T-helper 2 cell treated with Interferon-gamma antibody and Interleukin-4, amounts not matched to agents 5 μg/mL and 100 μg/mL, for 36 hours (primary cell): ENCODE results near the gene CDH23.

Source experiments
- DNase-seq: peaks from one replicate; pipeline ENCODE4 v3.0.0; 2021; ENCODE audit warnings: low spot score
- H3K27ac Mint-ChIP-seq: one replicate; pipeline ENCODE4 v1.8.0; 2021; ENCODE audit warnings: mild to moderate bottlenecking, mixed read lengths
- H3K27me3 Mint-ChIP-seq: one replicate; pipeline ENCODE4 v1.8.0; 2021; ENCODE audit warnings: low read depth, mixed read lengths
- H3K36me3 Mint-ChIP-seq: one replicate; pipeline ENCODE4 v1.8.0; 2021; ENCODE audit warnings: low read depth, mixed read lengths
- H3K4me1 Mint-ChIP-seq: one replicate; pipeline ENCODE4 v1.8.0; 2021; ENCODE audit warnings: low read depth, mixed read lengths
- H3K4me3 Mint-ChIP-seq: one replicate; pipeline ENCODE4 v1.8.0; 2022; ENCODE audit warnings: mild to moderate bottlenecking, moderate library complexity, mixed read lengths
- H3K9me3 Mint-ChIP-seq: one replicate; pipeline ENCODE4 v1.8.0; 2021; ENCODE audit warnings: mixed read lengths

The CDH23 gene

GRCh38 chr10:71429929-71430328 lies 33.2 kb downstream of the CDH23 start:
- H3K4me3 Mint-ChIP-seq, result no peak overlapping the region
- H3K27ac Mint-ChIP-seq, result no peak overlapping the region
- H3K4me1 Mint-ChIP-seq, result no peaks in the 10 kb centered on the region
- H3K27me3 Mint-ChIP-seq, result peaks cover 4% of the 10 kb centered on the region
- DNase-seq, result no peak
- H3K9me3 Mint-ChIP-seq, result no peaks in the 10 kb centered on the region
- H3K36me3 Mint-ChIP-seq, result no peaks in the 10 kb centered on the region

GRCh38 chr10:71431239-71432100 lies 34.8 kb downstream of the CDH23 start:
- Mint-ChIP-seq H3K27ac (no peak overlapping the region), H3K4me1 (no peaks in the 10 kb centered on the region), H3K27me3 (no peaks in the 10 kb centered on the region), H3K9me3 (no peaks in the 10 kb centered on the region), H3K4me3 (no peak overlapping the region), H3K36me3 (no peaks in the 10 kb centered on the region)
- no peak for DNase-seq

- no peak overlapping the region for H3K27ac Mint-ChIP-seq
- H3K4me1 Mint-ChIP-seq, result no peaks in the 10 kb centered on the region
- no peak overlapping the region for H3K4me3 Mint-ChIP-seq
- H3K36me3 Mint-ChIP-seq, result no peaks in the 10 kb centered on the region
- no peaks in the 10 kb centered on the region for H3K27me3 Mint-ChIP-seq
- no peaks in the 10 kb centered on the region for H3K9me3 Mint-ChIP-seq
- no peak for DNase-seq
These were observed 35.6 kb downstream of the CDH23 start for GRCh38 chr10:71432101-71432905.

DNA sequence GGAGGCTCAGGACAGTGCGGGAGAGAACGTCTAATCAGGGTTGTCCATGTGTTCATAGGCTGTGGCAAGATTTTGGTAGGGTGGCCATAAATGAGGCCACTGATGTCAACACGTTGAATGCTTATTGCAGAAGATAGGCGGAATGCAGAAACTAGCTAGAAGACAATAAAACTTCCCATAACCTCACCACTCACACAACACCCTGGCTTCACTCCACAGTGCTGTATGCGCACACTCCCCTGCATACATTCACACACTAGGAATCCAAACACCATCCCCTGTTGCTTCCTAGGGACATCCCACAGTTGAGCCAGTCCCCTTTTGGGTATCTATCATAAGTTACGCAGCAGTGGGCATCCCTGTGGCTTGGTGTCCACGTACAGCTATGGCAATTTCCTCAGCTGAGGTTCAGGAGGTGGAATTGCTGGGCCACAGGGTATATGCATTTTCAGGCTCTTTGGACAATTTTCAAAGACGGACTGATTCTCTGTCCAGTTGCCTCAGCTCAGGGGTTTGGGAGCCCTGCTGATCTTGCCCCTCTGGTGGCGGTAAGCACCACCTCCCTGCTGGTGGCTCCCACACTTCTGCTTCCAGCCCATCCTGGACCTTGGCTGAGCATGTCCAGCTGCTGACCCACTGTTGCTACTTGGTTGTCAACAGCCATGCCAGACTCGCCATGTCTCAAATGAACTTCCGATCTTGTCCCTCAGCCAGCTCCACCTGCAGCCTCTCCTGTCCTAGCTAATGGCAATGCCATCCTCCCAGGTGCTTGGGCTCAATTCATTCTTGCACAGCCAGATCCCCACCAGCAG lies 36.4 kb downstream of the CDH23 start:
- Mint-ChIP-seq H3K36me3 (no peaks in the 10 kb centered on the region), H3K4me3 (no peak overlapping the region), H3K4me1 (no peaks in the 10 kb centered on the region), H3K27ac (no peak overlapping the region), H3K27me3 (no peaks in the 10 kb centered on the region), H3K9me3 (no peaks in the 10 kb centered on the region)
- no peak for DNase-seq

- Mint-ChIP-seq H3K4me3 (no peak overlapping the region), H3K27ac (no peak overlapping the region), H3K27me3 (no peaks in the 10 kb centered on the region), H3K36me3 (no peaks in the 10 kb centered on the region), H3K4me1 (no peaks in the 10 kb centered on the region), H3K9me3 (no peaks in the 10 kb centered on the region)
- no peak for DNase-seq
These were observed 37.3 kb downstream of the CDH23 start for GRCh38 chr10:71433768-71434744.

- Mint-ChIP-seq H3K27me3 (no peaks in the 10 kb centered on the region), H3K36me3 (no peaks in the 10 kb centered on the region), H3K9me3 (no peaks in the 10 kb centered on the region), H3K4me3 (no peak overlapping the region), H3K27ac (no peak overlapping the region), H3K4me1 (no peaks in the 10 kb centered on the region)
- DNase-seq, result no peak
These were observed 38.2 kb downstream of the CDH23 start for GRCh38 chr10:71434760-71435394.

DNA sequence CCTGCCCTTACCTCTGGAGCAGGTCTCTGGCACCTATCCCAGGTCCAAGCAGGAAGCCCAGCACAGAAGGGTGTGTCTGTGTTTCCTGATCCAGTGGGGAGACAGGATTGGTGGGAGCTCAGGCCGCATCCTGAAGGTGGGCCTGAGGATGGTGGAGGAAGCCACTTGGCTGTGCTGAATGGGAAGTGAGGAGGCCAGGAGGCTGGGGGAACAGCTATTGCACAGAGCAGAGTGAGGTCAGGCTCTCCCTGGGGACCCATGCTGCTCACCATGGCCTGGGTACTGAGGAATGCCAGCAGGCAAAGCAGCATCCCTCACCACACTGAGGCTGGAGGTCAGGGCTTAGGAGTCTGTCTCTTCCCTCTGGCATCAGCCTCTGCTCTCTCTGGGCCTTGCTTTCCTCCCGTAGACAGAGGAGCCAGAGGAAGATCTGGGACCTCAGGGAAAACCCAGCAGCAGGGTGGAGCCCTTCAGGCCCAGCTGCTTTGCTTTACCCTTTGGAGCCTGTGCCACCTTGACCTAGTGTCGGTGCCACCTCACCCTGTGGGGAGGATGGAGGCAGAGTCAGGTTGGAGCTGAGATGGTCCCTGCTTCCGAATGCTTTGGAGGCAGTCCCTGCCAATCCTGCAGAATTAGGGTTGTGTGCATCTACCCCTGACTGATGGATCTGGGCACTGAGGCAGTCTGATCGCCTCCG lies 39.0 kb downstream of the CDH23 start:
- H3K9me3 Mint-ChIP-seq, result no peaks in the 10 kb centered on the region
- DNase-seq, result no peak
- H3K27me3 Mint-ChIP-seq, result no peaks in the 10 kb centered on the region
- peak overlapping the region; percentile 17 for H3K27ac Mint-ChIP-seq
- H3K36me3 Mint-ChIP-seq, result no peaks in the 10 kb centered on the region
- no peaks in the 10 kb centered on the region for H3K4me1 Mint-ChIP-seq
- no peak overlapping the region for H3K4me3 Mint-ChIP-seq

DNA sequence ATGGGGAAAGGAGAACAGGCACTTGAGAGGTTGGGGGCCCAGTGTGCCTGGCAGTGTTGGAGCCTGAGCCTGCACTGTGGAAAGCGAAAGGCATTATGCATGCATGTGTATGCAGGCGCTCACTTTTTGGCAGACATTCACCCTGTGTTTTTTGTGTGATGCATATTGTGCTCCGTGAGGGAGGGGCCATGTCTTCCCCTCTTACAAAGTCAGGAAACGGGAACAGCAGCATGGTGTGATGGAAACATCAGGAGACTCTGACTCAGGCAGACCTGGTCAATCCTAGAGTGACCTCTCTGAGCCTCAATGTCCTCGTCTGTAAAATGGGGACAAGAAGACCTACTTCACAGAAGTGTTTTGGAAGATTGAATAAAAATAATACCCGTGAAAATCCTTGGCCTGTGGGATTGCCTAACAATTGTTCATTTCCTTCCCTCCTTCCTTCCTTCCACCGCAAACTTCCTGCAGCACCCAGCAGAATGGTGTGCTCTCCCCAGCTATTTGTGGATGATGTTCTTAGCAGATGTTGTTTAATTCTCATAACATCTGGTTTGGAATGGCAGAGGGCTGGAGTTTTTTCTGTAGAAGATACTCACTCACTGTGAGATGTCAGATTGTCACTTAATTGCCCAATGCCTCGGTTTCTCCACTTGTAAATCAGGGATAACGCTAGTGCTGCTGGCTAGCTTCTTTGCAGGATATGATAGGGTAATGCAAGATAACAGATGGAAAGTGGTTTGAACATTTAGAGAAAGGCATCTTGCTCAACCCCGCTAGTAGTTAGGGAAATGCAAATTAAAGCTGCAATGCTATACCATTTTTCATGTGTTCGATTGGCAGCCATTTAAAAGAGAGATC lies 39.8 kb downstream of the CDH23 start:
- no peak for DNase-seq
- Mint-ChIP-seq H3K4me1 (no peaks in the 10 kb centered on the region), H3K27me3 (no peaks in the 10 kb centered on the region), H3K36me3 (no peaks in the 10 kb centered on the region), H3K4me3 (no peak overlapping the region), H3K27ac (peak overlapping the region; percentile 17), H3K9me3 (no peaks in the 10 kb centered on the region)

DNA sequence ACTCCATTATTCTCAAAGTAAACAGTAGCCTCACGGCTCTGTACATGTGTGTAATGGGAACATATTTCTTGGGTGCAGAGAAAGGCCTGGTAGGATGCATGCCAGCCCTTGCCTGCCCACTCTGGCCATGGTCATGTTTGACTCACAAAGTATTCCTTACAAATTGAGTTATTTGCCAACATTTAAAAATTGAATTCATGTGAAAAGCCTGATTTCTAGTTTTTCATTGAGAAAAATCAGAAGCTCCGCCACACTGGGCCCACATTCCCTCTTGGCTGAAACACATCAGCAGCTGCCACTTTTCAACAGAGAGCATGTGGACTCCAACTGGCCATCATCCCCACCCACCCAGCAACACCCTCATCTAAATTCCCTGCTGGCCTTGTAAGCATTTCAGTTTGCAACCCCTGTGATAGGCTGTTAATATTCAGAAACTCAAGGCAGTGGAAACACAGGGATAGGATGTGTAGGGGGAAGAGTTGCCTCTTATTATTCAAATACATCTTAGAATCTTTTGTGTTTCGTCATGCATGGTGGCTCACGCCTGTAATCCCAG lies 40.9 kb downstream of the CDH23 start:
- Mint-ChIP-seq H3K36me3 (no peaks in the 10 kb centered on the region), H3K27ac (no peak overlapping the region), H3K4me3 (no peak overlapping the region), H3K4me1 (no peaks in the 10 kb centered on the region), H3K9me3 (no peaks in the 10 kb centered on the region), H3K27me3 (no peaks in the 10 kb centered on the region)
- DNase-seq, result no peak

DNA sequence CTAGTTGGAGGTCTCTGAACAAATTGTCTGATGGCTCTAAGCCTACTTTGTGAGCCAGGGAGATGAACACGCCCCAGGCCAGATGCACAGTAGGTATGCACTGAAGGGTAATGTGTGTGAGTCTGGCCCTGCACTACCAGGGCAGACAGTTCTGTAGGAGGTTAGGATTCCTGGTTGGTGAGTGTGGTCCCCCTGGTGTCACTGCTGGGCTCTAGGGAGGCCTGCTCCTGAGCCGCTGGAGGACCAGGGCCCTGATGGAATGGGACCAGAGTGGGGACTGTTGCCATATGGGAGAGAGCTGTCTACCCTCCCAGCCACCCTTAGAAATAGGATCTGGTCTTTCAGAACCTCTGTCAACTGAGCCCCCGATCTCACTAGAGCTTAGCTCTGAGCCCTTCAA lies 42.0 kb downstream of the CDH23 start:
- H3K4me1 Mint-ChIP-seq, result no peaks in the 10 kb centered on the region
- DNase-seq, result no peak
- no peak overlapping the region for H3K27ac Mint-ChIP-seq
- H3K27me3 Mint-ChIP-seq, result no peaks in the 10 kb centered on the region
- H3K4me3 Mint-ChIP-seq, result no peak overlapping the region
- H3K9me3 Mint-ChIP-seq, result no peaks in the 10 kb centered on the region
- H3K36me3 Mint-ChIP-seq, result no peaks in the 10 kb centered on the region

GRCh38 chr10:71439670-71440425 lies 43.1 kb downstream of the CDH23 start:
- H3K4me3 Mint-ChIP-seq, result no peak overlapping the region

More at GRCh38 chr10:71439670-71440425, 43.1 kb downstream of the CDH23 start:
- Mint-ChIP-seq H3K27ac (no peak overlapping the region), H3K4me1 (no peaks in the 10 kb centered on the region), H3K36me3 (no peaks in the 10 kb centered on the region), H3K27me3 (no peaks in the 10 kb centered on the region), H3K9me3 (no peaks in the 10 kb centered on the region)
- no peak for DNase-seq
